Ovary (tissue), 9 donors: ENCODE measurements around the gene RNF43. TPM values are rescaled to one million over a fixed set of nuclear protein-coding genes. Genes with fewer than 3 reads are reported as not detected.

ENCODE experiments used
- DNase-seq, 5 donors: peaks; one replicate each; pipeline ENCODE4 v3.0.0-alpha.2; 2019 to 2020
- H3K27ac ChIP-seq, 2 donors: fragments of 200-600 bp; one replicate each; pipeline versions ENCODE4 v1.5.1 to v1.8.0; 2019 to 2022
- H3K27me3 ChIP-seq: fragments of 200-600 bp; one replicate; pipeline ENCODE4 v1.8.0; 2022
- H3K36me3 ChIP-seq: fragments of 200-600 bp; sonication (generic); one replicate; pipeline ENCODE4 v1.5.1; 2019
- H3K4me1 ChIP-seq: one replicate; pipeline ENCODE4 v1.8.1; 2013; ENCODE audit warnings: mild to moderate bottlenecking, moderate library complexity; ENCODE audit not compliant: insufficient read depth
- H3K4me3 ChIP-seq: fragments of 200-600 bp; sonication (generic); one replicate; pipeline ENCODE4 v1.5.1; 2017
- H3K9me3 ChIP-seq, 2 donors: fragments of 200-600 bp in 1 of 2; sonication (generic) in 1 of 2; one replicate each; pipeline versions ENCODE4 v1.5.1 to v1.8.1; 2013 to 2019; ENCODE audit warnings: mild to moderate bottlenecking in 1 of 2, moderate library complexity in 1 of 2
- CTCF ChIP-seq, 3 donors: fragments of 450-650 bp in 2 of 3; fragments of 200-600 bp in 1 of 3; IDR thresholded peaks; one replicate each; pipeline versions ENCODE4 v1.5.1 to v1.8.0; 2016 to 2022; ENCODE audit warnings: antibody characterized with exemption in 3 of 3, mild to moderate bottlenecking in 1 of 3
- EP300 ChIP-seq: sonication (generic); formaldehyde crosslinking; IDR thresholded peaks from one replicate; pipeline ENCODE4 v1.6.1; 2017; ENCODE audit warnings: antibody characterized with exemption
- POLR2A ChIP-seq: fragments of 450-650 bp; IDR thresholded peaks from one replicate; pipeline ENCODE4 v1.6.1; 2017; ENCODE audit warnings: antibody characterized with exemption, mild to moderate bottlenecking, moderate library complexity
- WGBS, 3 donors: extraction: QIAGEN DNeasy Blood & Tissue Kit in 1 of 3; methylation state at CpG; one replicate each; pipeline versions ENCODE4 v1.1.5 to v1.1.7; 2013 to 2017; 5-methylcytosine and 5-hydroxymethylcytosine counted together
- intact Hi-C, 4 donors: fragments of 100-400 bp; cut with DNase I; formaldehyde crosslinking; loops; one replicate each; pipeline versions ENCODE4 v1.11.0 to v1.15.1; 2022 to 2023
- polyA plus RNA-seq, 2 donors: library from polyadenylated mRNA; stranded (reverse); fragments of 200-250 nt in 1 of 2; fragments of 350-450 nt in 1 of 2; fragmentation: Illumina TruSeq in 1 of 2; extraction: RNeasy Lipid Tissue Mini Kit (QIAGEN cat#74804) in 1 of 2; gene quantifications; one replicate each; pipeline ENCODE4 v1.2.3, GENCODE V29; 2013 to 2014
- total RNA-seq, 7 donors: library from RNA; depleted of rRNA in 2 of 7; stranded (reverse); fragments of >200 nt in 2 of 7; fragmentation: NEBNext Ultra II Directional in 3 of 7; extraction: Animal tissue kit (Norgen Biotek cat#: 25700) in 3 of 7; gene quantifications; one replicate each; pipeline versions ENCODE4 v1.1.0 to v1.2.4, GENCODE V29; 2016 to 2023
- donor health status: DM: no; HTN: no; CAD: no; lungs with moderate emphysema.
- donor health status: DM: no; HTN: no; CAD: no.
- donor health status: Bipolar disorder and iron deficiency.
- donor health status: DM: yes; HTN: yes; CAD: no.
- donor health status: DM: no; HTN: no; CAD: no.
- donor health status: DM: yes; HTN: yes; CAD: no.

The RNF43 gene
- total and polyA plus RNA-seq, 9 donors, result 0.21 to 5.6 (median 1.3) TPM

- H3K9me3 ChIP-seq, result no peaks in the 10 kb centered on the region
- intact Hi-C loops, result no loop called here
- WGBS, 3 donors, result 84 to 90% (median 89%) methylated on average over 5 of the region's 5 CpGs
- H3K27me3 ChIP-seq, result no peaks in the 10 kb centered on the region
- no peaks in the 10 kb centered on the region for H3K4me1 ChIP-seq
- no peak for TF ChIP-seq CTCF (IDR thresholded peaks at IDR 0.05)
- no peak for TF ChIP-seq EP300
- no peak for TF ChIP-seq POLR2A
- no peak for DNase-seq
- H3K27ac ChIP-seq, result no peak overlapping the region
- no peaks in the 10 kb centered on the region for H3K36me3 ChIP-seq
- no peak overlapping the region for H3K4me3 ChIP-seq
These were observed 42.1 kb downstream of the RNF43 start for GRCh38 chr17:58375256-58375655.

GRCh38 chr17:58373923-58374322 lies 43.4 kb downstream of the RNF43 start:
- intact Hi-C loops, result no loop called here
- Histone ChIP-seq H3K4me1 (no peaks in the 10 kb centered on the region), H3K27me3 (no peaks in the 10 kb centered on the region), H3K27ac (no peak overlapping the region), H3K36me3 (no peaks in the 10 kb centered on the region), H3K9me3 (no peaks in the 10 kb centered on the region), H3K4me3 (no peak overlapping the region)
- no peak for DNase-seq
- no peak for TF ChIP-seq CTCF (IDR thresholded peaks at IDR 0.05)
- no peak for TF ChIP-seq POLR2A
- no peak for TF ChIP-seq EP300
- WGBS, 3 donors, result 36 to 71% (median 55%) methylated on average over 1 of the region's 1 CpG

- Histone ChIP-seq H3K4me3 (no peak overlapping the region), H3K36me3 (no peaks in the 10 kb centered on the region), H3K27ac (no peak overlapping the region), H3K4me1 (no peaks in the 10 kb centered on the region), H3K9me3 (no peaks in the 10 kb centered on the region), H3K27me3 (no peaks in the 10 kb centered on the region)
- TF ChIP-seq CTCF (IDR thresholded peaks at IDR 0.05) (no peak), EP300 (no peak), POLR2A (no peak)
- 75 to 84% (median 82%) methylated on average over 5 of the region's 5 CpGs for WGBS, 3 donors
- DNase-seq, result no peak
- intact Hi-C loops, result no loop called here
These were observed 44.3 kb downstream of the RNF43 start for GRCh38 chr17:58373003-58373402.

- intact Hi-C loops, result no loop called here
- Histone ChIP-seq H3K4me3 (no peak overlapping the region), H3K27me3 (no peaks in the 10 kb centered on the region), H3K4me1 (no peaks in the 10 kb centered on the region), H3K27ac (no peak overlapping the region), H3K36me3 (no peaks in the 10 kb centered on the region), H3K9me3 (no peaks in the 10 kb centered on the region)
- TF ChIP-seq CTCF (IDR thresholded peaks at IDR 0.05), result no peak
- TF ChIP-seq POLR2A, result no peak
- TF ChIP-seq EP300, result no peak
- no peak for DNase-seq
- WGBS, 3 donors, result 70 to 77% (median 75%) methylated on average over 6 of the region's 6 CpGs
These were observed 45.9 kb downstream of the RNF43 start for GRCh38 chr17:58371300-58371950.
